Measurements from ENCODE around the gene SVEP1. TPM values are rescaled to one million over a fixed set of nuclear protein-coding genes. Genes with fewer than 3 reads are reported as not detected.

Gene SVEP1
- total RNA-seq, 4 donors from 2014 or later, result 6.1 to 40.1 (median 17.3) TPM

GRCh38 chr9:110346325-110346724 is 233.2 kb downstream of the SVEP1 start:
- Histone ChIP-seq H3K27ac (no peak overlapping the region), H3K36me3 (no peaks in the 10 kb centered on the region), H3K9me3 (no peaks in the 10 kb centered on the region), H3K27me3 (no peaks in the 10 kb centered on the region), H3K4me1 (no peaks in the 10 kb centered on the region), H3K4me3 (no peak overlapping the region)
- no peak for DNase-seq
- TF ChIP-seq, protein P1, sequence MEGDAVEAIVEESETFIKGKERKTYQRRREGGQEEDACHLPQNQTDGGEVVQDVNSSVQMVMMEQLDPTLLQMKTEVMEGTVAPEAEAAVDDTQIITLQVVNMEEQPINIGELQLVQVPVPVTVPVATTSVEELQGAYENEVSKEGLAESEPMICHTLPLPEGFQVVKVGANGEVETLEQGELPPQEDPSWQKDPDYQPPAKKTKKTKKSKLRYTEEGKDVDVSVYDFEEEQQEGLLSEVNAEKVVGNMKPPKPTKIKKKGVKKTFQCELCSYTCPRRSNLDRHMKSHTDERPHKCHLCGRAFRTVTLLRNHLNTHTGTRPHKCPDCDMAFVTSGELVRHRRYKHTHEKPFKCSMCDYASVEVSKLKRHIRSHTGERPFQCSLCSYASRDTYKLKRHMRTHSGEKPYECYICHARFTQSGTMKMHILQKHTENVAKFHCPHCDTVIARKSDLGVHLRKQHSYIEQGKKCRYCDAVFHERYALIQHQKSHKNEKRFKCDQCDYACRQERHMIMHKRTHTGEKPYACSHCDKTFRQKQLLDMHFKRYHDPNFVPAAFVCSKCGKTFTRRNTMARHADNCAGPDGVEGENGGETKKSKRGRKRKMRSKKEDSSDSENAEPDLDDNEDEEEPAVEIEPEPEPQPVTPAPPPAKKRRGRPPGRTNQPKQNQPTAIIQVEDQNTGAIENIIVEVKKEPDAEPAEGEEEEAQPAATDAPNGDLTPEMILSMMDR (IDR thresholded peaks at IDR 0.05), result no peak
- no peak for TF ChIP-seq POLR2A (IDR thresholded peaks at IDR 0.05)

DNA sequence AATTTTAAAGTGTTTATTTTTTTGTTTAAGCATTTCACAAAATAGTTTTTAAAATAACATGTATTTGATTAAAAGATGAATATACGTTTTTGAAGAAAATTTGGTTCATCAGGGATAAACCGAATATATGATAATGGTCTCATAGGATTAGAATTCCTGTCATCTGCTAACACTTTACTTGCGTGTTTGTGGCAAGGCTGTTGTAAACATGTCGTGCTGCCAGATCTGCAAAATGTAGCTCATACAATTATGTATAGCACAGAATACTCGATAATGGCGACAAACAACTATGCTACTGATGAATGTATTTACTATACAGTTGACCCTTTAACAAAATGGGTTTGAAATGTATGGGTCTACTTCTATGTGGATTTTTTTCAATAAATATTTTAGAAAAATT is 234.7 kb downstream of the SVEP1 start:
- Histone ChIP-seq H3K27me3 (no peaks in the 10 kb centered on the region), H3K36me3 (no peaks in the 10 kb centered on the region), H3K4me3 (no peak overlapping the region), H3K27ac (no peak overlapping the region), H3K9me3 (no peaks in the 10 kb centered on the region), H3K4me1 (no peaks in the 10 kb centered on the region)
- DNase-seq, result no peak
- TF ChIP-seq POLR2A (IDR thresholded peaks at IDR 0.05), result no peak
- TF ChIP-seq, protein P1 (IDR thresholded peaks at IDR 0.05), result no peak

- H3K9me3 ChIP-seq, result no peaks in the 10 kb centered on the region
- no peak for TF ChIP-seq POLR2A (IDR thresholded peaks at IDR 0.05)
- TF ChIP-seq, protein P1 (IDR thresholded peaks at IDR 0.05), result no peak
Measured at GRCh38 chr9:110343551-110343950, 236.0 kb downstream of the SVEP1 start.

DNA sequence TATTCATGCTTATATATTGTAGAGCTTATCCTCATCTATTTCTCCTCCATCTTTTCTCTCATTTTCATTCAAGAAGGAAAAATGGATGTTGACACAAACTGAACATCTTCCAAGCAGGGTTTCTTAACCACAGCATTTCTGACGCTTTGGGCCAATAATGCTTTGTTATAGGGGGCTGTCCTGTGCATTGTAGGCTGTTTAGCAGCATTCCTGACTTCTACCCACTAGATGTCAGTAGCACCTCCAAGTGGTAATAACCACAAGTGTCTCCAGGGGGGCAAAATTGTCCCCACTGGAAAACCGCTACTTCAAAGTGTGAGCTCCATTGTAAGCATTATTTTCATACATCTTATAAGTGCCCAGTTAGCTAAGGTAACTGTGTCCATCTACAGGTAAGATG is 239.2 kb downstream of the SVEP1 start:
- Histone ChIP-seq H3K4me1 (no peaks in the 10 kb centered on the region), H3K27me3 (no peaks in the 10 kb centered on the region), H3K36me3 (no peaks in the 10 kb centered on the region), H3K4me3 (no peak overlapping the region), H3K27ac (no peak overlapping the region), H3K9me3 (no peaks in the 10 kb centered on the region)
- DNase-seq, result no peak
- TF ChIP-seq, protein P1 (IDR thresholded peaks at IDR 0.05), result peak in 3 of 6 experiments; percentile 13 to 27 (median 26)
- TF ChIP-seq POLR2A (IDR thresholded peaks at IDR 0.05), result no peak

More at GRCh38 chr9:110343551-110343950, 236.0 kb downstream of the SVEP1 start:
- Histone ChIP-seq H3K27me3 (no peaks in the 10 kb centered on the region), H3K4me3 (no peak overlapping the region), H3K36me3 (no peaks in the 10 kb centered on the region), H3K27ac (no peak overlapping the region), H3K4me1 (no peaks in the 10 kb centered on the region)
- DNase-seq, result no peak

DNA sequence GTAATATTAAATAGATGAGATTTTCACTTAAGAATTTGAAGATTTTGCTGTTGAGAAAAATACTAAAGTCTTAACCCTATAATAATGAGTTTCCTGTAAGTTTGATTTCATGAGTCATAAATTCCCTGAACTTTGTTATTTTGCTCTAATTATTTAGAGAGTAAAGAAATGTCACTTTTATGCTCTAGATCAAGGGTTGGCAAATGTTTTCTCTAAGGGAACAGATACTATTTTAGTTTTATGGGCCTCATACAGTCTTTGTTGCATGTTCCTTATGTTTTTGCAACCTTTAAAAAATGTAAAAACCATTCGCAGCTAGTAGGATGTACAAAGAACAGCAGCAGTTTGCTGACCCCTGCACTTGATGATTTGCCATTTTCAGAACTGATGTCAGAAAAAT is 241.4 kb downstream of the SVEP1 start:
- H3K27ac ChIP-seq, result no peak overlapping the region
- H3K36me3 ChIP-seq, result no peaks in the 10 kb centered on the region
- H3K27me3 ChIP-seq, result no peaks in the 10 kb centered on the region
- DNase-seq, result no peak
- no peak for TF ChIP-seq POLR2A (IDR thresholded peaks at IDR 0.05)
- TF ChIP-seq, protein P1 (IDR thresholded peaks at IDR 0.05), result no peak
- no peaks in the 10 kb centered on the region for H3K9me3 ChIP-seq
- H3K4me3 ChIP-seq, result no peak overlapping the region
- no peaks in the 10 kb centered on the region for H3K4me1 ChIP-seq

- no peak within 1 kb of the TSS for H3K27ac ChIP-seq
- TF ChIP-seq, protein P1 (IDR thresholded peaks at IDR 0.05), result no peak
- no peak for TF ChIP-seq POLR2A (IDR thresholded peaks at IDR 0.05)
- no peaks in the 10 kb centered on the region for H3K36me3 ChIP-seq
- H3K4me3 ChIP-seq, result no peak within 1 kb of the TSS
- H3K9me3 ChIP-seq, result no peaks in the 10 kb centered on the region
- no peaks in the 10 kb centered on the region for H3K4me1 ChIP-seq
- no peak for DNase-seq
- H3K27me3 ChIP-seq, result no peaks in the 10 kb centered on the region
Measured at GRCh38 chr9:110337727-110338126, 241.8 kb downstream of the SVEP1 start, which contains the start of gene TXNDC8. TXNDC8 (minus strand) TSS chr9:110337863.

All from Peyer's patch (tissue), 4 donors.